Central memory CD4-positive, alpha-beta T cell (primary cell): ENCODE data around the gene PTPRR.

Experiments used
- DNase-seq: peaks from one replicate; pipeline ENCODE4 v3.0.0; 2022

The PTPRR gene

GRCh38 chr12:70788774-70789173, 131.8 kb downstream of the PTPRR start:
- DNase-seq = no peak

GRCh38 chr12:70787612-70788011, 132.9 kb downstream of the PTPRR start:
- no peak for DNase-seq

GRCh38 chr12:70785896-70786295, 134.6 kb downstream of the PTPRR start:
- no peak for DNase-seq

- no peak for DNase-seq
Observed at GRCh38 chr12:70784042-70784668, 136.4 kb downstream of the PTPRR start.

GRCh38 chr12:70783455-70783854, 137.1 kb downstream of the PTPRR start:
- no peak for DNase-seq

GRCh38 chr12:70779250-70779649, 141.3 kb downstream of the PTPRR start:
- DNase-seq = no peak

GRCh38 chr12:70774055-70774454, 146.5 kb downstream of the PTPRR start:
- DNase-seq = no peak

- DNase-seq = no peak
Observed at GRCh38 chr12:70772836-70773235, 147.7 kb downstream of the PTPRR start.

GRCh38 chr12:70771581-70771980, 149.0 kb downstream of the PTPRR start:
- DNase-seq = no peak

GRCh38 chr12:70763666-70764065, 156.9 kb downstream of the PTPRR start:
- DNase-seq = no peak

GRCh38 chr12:70762000-70762399, 158.5 kb downstream of the PTPRR start:
- no peak for DNase-seq

- DNase-seq = no peak
Observed at GRCh38 chr12:70759161-70759918, 161.2 kb downstream of the PTPRR start.

GRCh38 chr12:70758494-70758845, 162.1 kb downstream of the PTPRR start:
- no peak for DNase-seq

GRCh38 chr12:70757830-70758493, 162.6 kb downstream of the PTPRR start:
- DNase-seq = no peak

- DNase-seq = no peak
Observed at GRCh38 chr12:70756791-70757190, 163.7 kb downstream of the PTPRR start.

- no peak for DNase-seq
Observed at GRCh38 chr12:70756118-70756517, 164.4 kb downstream of the PTPRR start.

- DNase-seq = no peak
Observed at GRCh38 chr12:70754330-70754741, 166.2 kb downstream of the PTPRR start.

GRCh38 chr12:70752327-70752726, 168.2 kb downstream of the PTPRR start:
- DNase-seq = no peak

- DNase-seq = no peak
Observed at GRCh38 chr12:70749931-70750330, 170.6 kb downstream of the PTPRR start.

GRCh38 chr12:70748809-70749208, 171.7 kb downstream of the PTPRR start:
- no peak for DNase-seq

- DNase-seq = no peak
Observed at GRCh38 chr12:70747445-70748260, 172.9 kb downstream of the PTPRR start.

GRCh38 chr12:70745048-70745447, 175.5 kb downstream of the PTPRR start:
- DNase-seq = no peak

GRCh38 chr12:70744178-70744577, 176.4 kb downstream of the PTPRR start:
- DNase-seq = no peak
